IMR-90 (cell line): ENCODE results near the gene TANGO6. TPM values are rescaled to one million over a fixed set of nuclear protein-coding genes. Genes with fewer than 3 reads are reported as not detected.

Experiments
- ATAC-seq: fragments of 200-7000 bp; cut with Tn5 transposase; 2 replicates; pipeline ENCODE4 v1.9.1; 2020; ENCODE audit warnings: low read depth, mild to moderate bottlenecking, moderate library complexity
- BruUV-seq: library from RNA; stranded (reverse); fragments of 400-500 nt; replicated peaks from 2 replicates; lab custom pipeline; 2021; lab: Mats Ljungman, UMichigan
- CTCF ChIA-PET: fragments of 300-600 bp; formaldehyde crosslinking; extraction: SDS; loops from one replicate; lab custom pipeline; 2021; ENCODE audit warnings: antibody characterized with exemption; lab: Yijun Ruan, JAX
- POLR2A ChIA-PET: fragments of 300-600 bp; sonication (Branson Sonifier 250); formaldehyde crosslinking; loops from one replicate; lab custom pipeline; 2022; ENCODE audit warnings: antibody characterized with exemption; ENCODE audit not compliant: unreplicated experiment; lab: Charles Lee
- DNase-seq: peaks from one replicate; pipeline ENCODE4 v3.0.0; 2013
- H2AFZ ChIP-seq: replicated peaks from 2 replicates; pipeline ENCODE3; 2013; ENCODE audit warnings: low read length, mild to moderate bottlenecking; ENCODE audit not compliant: poor library complexity
- H2AK5ac ChIP-seq: 2 replicates; pipeline ENCODE4 v1.6.1; 2013; ENCODE audit warnings: low read depth, low read length, inconsistent platforms
- H2AK9ac ChIP-seq: replicated peaks from 2 replicates; pipeline ENCODE3; 2013; ENCODE audit warnings: mild to moderate bottlenecking, low read depth, low read length, moderate library complexity; ENCODE audit not compliant: poor library complexity
- H2BK120ac ChIP-seq: 2 replicates; pipeline ENCODE4 v1.6.1; 2013; ENCODE audit warnings: low read depth, low read length, inconsistent platforms
- H2BK15ac ChIP-seq: 3 replicates; pipeline ENCODE4 v1.6.1; 2013; ENCODE audit warnings: low read depth, low read length, inconsistent platforms
- H2BK20ac ChIP-seq: 2 replicates; pipeline ENCODE4 v1.6.1; 2013; ENCODE audit warnings: low read depth, mild to moderate bottlenecking, inconsistent platforms, low read length, moderate library complexity
- H2BK5ac ChIP-seq: 2 replicates; pipeline ENCODE4 v1.6.1; 2013; ENCODE audit warnings: mild to moderate bottlenecking, low read depth, low read length, inconsistent platforms; ENCODE audit not compliant: poor library complexity, severe bottlenecking
- H3K14ac ChIP-seq: replicated peaks from 2 replicates; pipeline ENCODE4 v1.6.1; 2013; ENCODE audit warnings: low read depth, low read length, inconsistent platforms
- H3K18ac ChIP-seq: 2 replicates; pipeline ENCODE4 v1.6.1; 2013; ENCODE audit warnings: low read depth, low read length, control low read depth
- H3K23ac ChIP-seq: 2 replicates; pipeline ENCODE4 v1.6.1; 2013; ENCODE audit warnings: low read depth, low read length, inconsistent platforms
- H3K27ac ChIP-seq: 2 replicates; pipeline ENCODE4 v1.5.1; 2013; ENCODE audit warnings: mild to moderate bottlenecking, control low read depth, low read length; ENCODE audit not compliant: insufficient read depth
- H3K27me3 ChIP-seq: 2 replicates; pipeline ENCODE4 v1.6.1; 2013; ENCODE audit warnings: low read length; ENCODE audit not compliant: control insufficient read depth, insufficient read depth
- H3K36me3 ChIP-seq: 2 replicates; pipeline ENCODE4 v1.6.1; 2013; ENCODE audit warnings: low read length, mixed read lengths; ENCODE audit not compliant: control insufficient read depth, insufficient read depth
- H3K4ac ChIP-seq: 2 replicates; pipeline ENCODE4 v1.6.1; 2013; ENCODE audit warnings: low read depth, low read length, inconsistent platforms
- H3K4me1 ChIP-seq: 2 replicates; pipeline ENCODE4 v1.6.1; 2013; ENCODE audit warnings: low read length, mixed read lengths; ENCODE audit not compliant: control insufficient read depth, insufficient read depth
- H3K4me2 ChIP-seq: 2 replicates; pipeline ENCODE4 v1.6.1; 2013; ENCODE audit warnings: low read depth, mild to moderate bottlenecking, control low read depth, low read length, moderate library complexity
- H3K4me3 ChIP-seq: 2 replicates; pipeline ENCODE4 v1.5.1; 2013; ENCODE audit warnings: low read depth, mild to moderate bottlenecking, control low read depth, low read length, moderate library complexity; ENCODE audit not compliant: insufficient read depth
- H3K56ac ChIP-seq: 2 replicates; pipeline ENCODE4 v1.6.1; 2013; ENCODE audit warnings: low read length, inconsistent platforms; ENCODE audit not compliant: insufficient read depth; ENCODE audit errors: extremely low read depth
- H3K79me1 ChIP-seq, 2 experiments: 2 replicates each; pipeline ENCODE4 v1.6.1; 2013; ENCODE audit warnings: low read length in 2 of 2, inconsistent platforms in 1 of 2, low read depth in 1 of 2
- H3K9ac ChIP-seq: 2 replicates; pipeline ENCODE4 v1.6.1; 2013; ENCODE audit warnings: low read depth, low read length, control low read depth
- H3K9me1 ChIP-seq: 2 replicates; pipeline ENCODE4 v1.6.1; 2013; ENCODE audit warnings: low read length, inconsistent platforms; ENCODE audit not compliant: insufficient read depth
- H3K9me3 ChIP-seq: 2 replicates; pipeline ENCODE4 v1.6.1; 2013; ENCODE audit warnings: low read length; ENCODE audit not compliant: control insufficient read depth, insufficient read depth
- H4K20me1 ChIP-seq: 2 replicates; pipeline ENCODE4 v1.6.1; 2013; ENCODE audit warnings: low read length, inconsistent platforms; ENCODE audit not compliant: insufficient read depth
- H4K5ac ChIP-seq: 2 replicates; pipeline ENCODE4 v1.6.1; 2013; ENCODE audit warnings: mild to moderate bottlenecking, low read depth, low read length, control low read depth
- H4K8ac ChIP-seq, 2 experiments: 2 replicates each; pipeline ENCODE4 v1.6.1; 2013; ENCODE audit warnings: low read depth in 2 of 2, low read length in 2 of 2, control low read depth in 1 of 2, inconsistent platforms in 1 of 2
- H4K91ac ChIP-seq: 2 replicates; pipeline ENCODE4 v1.6.1; 2013; ENCODE audit warnings: low read depth, low read length, inconsistent platforms; ENCODE audit not compliant: insufficient read depth
- BHLHE40 ChIP-seq: fragments of 150-350 bp; IDR thresholded peaks from 2 replicates; pipeline ENCODE4 v1.6.1; 2016; ENCODE audit warnings: mild to moderate bottlenecking, low read depth, low read length
- CEBPB ChIP-seq: IDR thresholded peaks from 2 replicates; pipeline ENCODE4 v1.6.1; 2012; ENCODE audit warnings: low read depth, low read length, improper control_type of control experiment
- CHD1 ChIP-seq: IDR thresholded peaks from 2 replicates; pipeline ENCODE4 v1.6.1; 2012; ENCODE audit warnings: low read depth, low read length, improper control_type of control experiment
- MAZ ChIP-seq: IDR thresholded peaks from 2 replicates; pipeline ENCODE4 v1.6.1; 2012; ENCODE audit warnings: low read depth, mild to moderate bottlenecking, low read length, improper control_type of control experiment, moderate library complexity, borderline replicate concordance
- MXI1 ChIP-seq: IDR thresholded peaks from 2 replicates; pipeline ENCODE4 v1.6.1; 2012; ENCODE audit warnings: low read depth, mild to moderate bottlenecking, low read length, moderate library complexity, borderline replicate concordance
- WGBS, 2 experiments: methylation state at CpG; one replicate each; pipeline versions ENCODE4 v1.1.5 to v1.1.7; 2013; ENCODE audit warnings: missing lambda C conversion rate in 2 of 2; ENCODE audit not compliant: insufficient read length in 1 of 2; ENCODE audit errors: extremely low coverage in 2 of 2; 5-methylcytosine and 5-hydroxymethylcytosine counted together
- dilution Hi-C: fragments of 300-500 bp; cut with HindIII; formaldehyde crosslinking; loops from one replicate; pipeline ENCODE4 v1.14.3; 2018; ENCODE audit warnings: low sequenced_read_pairs; ENCODE audit not compliant: unreplicated experiment
- in situ Hi-C: fragments of 300-500 bp; cut with MboI; formaldehyde crosslinking; loops from 3 replicates; pipeline ENCODE4 v1.14.3; 2019; ENCODE audit warnings: low sequenced_read_pairs, inconsistent platforms, mixed read lengths
- intact Hi-C: fragments of 100-400 bp; cut with micrococcal nuclease; formaldehyde crosslinking; loops from 2 replicates; pipeline ENCODE4 v1.10.0; 2022
- polyA plus RNA-seq, 3 experiments: library from polyadenylated mRNA; depleted of rRNA; stranded (reverse); fragments of >200 nt; gene quantifications; 2 replicates each; pipeline ENCODE4 v1.2.3, GENCODE V29; 2012; ENCODE audit warnings: low replicate concordance in 1 of 3
- total RNA-seq: library from RNA; depleted of rRNA; stranded (reverse); fragments of >200 nt; gene quantifications from 2 replicates; pipeline ENCODE4 v1.2.3, GENCODE V29; 2012

Gene TANGO6
- total and polyA plus RNA-seq, 2 of the 4 experiments (the other 2 are of a cell fraction), result 6.7 to 22.4 TPM

- ATAC-seq (peak; percentile 87), DNase-seq (peak; percentile 53)
- Histone ChIP-seq H4K8ac (no peak overlapping the region), H3K4me1 (peaks cover 7% of the 10 kb centered on the region), H3K27me3 (no peaks in the 10 kb centered on the region), H3K9me1 (0 out of 2 replicates have a peak, but pooled peaks cover under 1% of the 10 kb centered on the region), H2AFZ (peak overlapping the region; percentile 53), H2BK15ac (no peak overlapping the region), H3K36me3 (no peaks in the 10 kb centered on the region), H3K4me2 (peak overlapping the region; percentile 35; the same call in 1 of the 2 replicates), H4K5ac (no peak overlapping the region), H3K4ac (no peak overlapping the region), H3K18ac (no peak overlapping the region), H4K20me1 (no peaks in the 10 kb centered on the region), H3K9me3 (no peaks in the 10 kb centered on the region), H2AK9ac (no peak overlapping the region), H2BK120ac (no peak overlapping the region), H2AK5ac (no peak overlapping the region), H2BK20ac (no peak overlapping the region), H3K14ac (no peak overlapping the region), H3K4me3 (no peak overlapping the region), H3K79me1 (no peaks in the 10 kb centered on the region), H3K23ac (no peak overlapping the region), H3K27ac (no peak overlapping the region), H2BK5ac (no peak overlapping the region), H3K56ac (no peak overlapping the region), H4K91ac (no peak overlapping the region), H3K9ac (no peak overlapping the region)
- in situ Hi-C loops, result no loop called here
- dilution Hi-C loops, result no loop called here
- no TSS peak for BruUV-seq
- POLR2A ChIA-PET, result no interaction called here
- intact Hi-C loops, result no loop called here
- 53% methylated on average over 3 of the region's 16 CpGs; no CpG with 5 or more reads in 1 of the 2 experiments for WGBS, 2 experiments
- CTCF ChIA-PET, result no interaction called here
- TF ChIP-seq CHD1 (no peak), BHLHE40 (peak; percentile 12; the same call in 1 of the 2 replicates), CEBPB (0 out of 2 replicates have a peak, but pooled peaks have one; percentile 8), MXI1 (no peak), MAZ (no peak)
Measured at GRCh38 chr16:69089091-69089910, 246.0 kb downstream of the TANGO6 start.
